Heart left ventricle (tissue), 16 donors: Measurements from ENCODE around the gene MCU. TPM values are rescaled to one million over a fixed set of nuclear protein-coding genes. Genes with fewer than 3 reads are reported as not detected.
"Not testable (repeated sequence)": the region's sequence is repeated elsewhere in the genome, so short reads cannot be mapped to it uniquely, and the experiment has no call there.

Experiments used
- ATAC-seq, 4 donors: fragments of 200-7000 bp; cut with Tn5 transposase; one replicate each; pipeline ENCODE4 v1.9.1; 2020 to 2022; ENCODE audit warnings: moderate library complexity in 4 of 4, mild to moderate bottlenecking in 3 of 4, moderate number of reproducible peaks in 1 of 4
- DNase-seq, 5 donors: peaks; one replicate each; pipeline ENCODE4 v3.0.0-alpha.2; 2020
- H3K27ac ChIP-seq, 12 donors: fragments of 200-600 bp; sonication (generic) in 4 of 12; one replicate each; pipeline versions ENCODE4 v1.5.0 to v1.8.0; 2016 to 2022; ENCODE audit warnings: mild to moderate bottlenecking in 2 of 12
- H3K27me3 ChIP-seq, 9 donors: fragments of 200-600 bp; sonication (generic) in 2 of 9; one replicate each; pipeline versions ENCODE4 v1.5.1 to v1.8.0; 2016 to 2022; ENCODE audit warnings: mild to moderate bottlenecking in 3 of 9
- H3K36me3 ChIP-seq, 9 donors: fragments of 200-600 bp; sonication (generic) in 2 of 9; one replicate each; pipeline versions ENCODE4 v1.5.0 to v1.8.0; 2018 to 2022; ENCODE audit warnings: mild to moderate bottlenecking in 2 of 9
- H3K4me1 ChIP-seq, 12 donors: fragments of 200-600 bp; sonication (generic) in 4 of 12; one replicate each; pipeline versions ENCODE4 v1.5.0 to v1.8.0; 2016 to 2022; ENCODE audit warnings: mild to moderate bottlenecking in 3 of 12
- H3K4me3 ChIP-seq, 12 donors: fragments of 200-600 bp; sonication (generic) in 4 of 12; one replicate each; pipeline versions ENCODE4 v1.5.0 to v1.8.0; 2017 to 2022; ENCODE audit warnings: mild to moderate bottlenecking in 9 of 12, moderate library complexity in 4 of 12
- H3K9me3 ChIP-seq, 12 donors: fragments of 200-600 bp; sonication (generic) in 4 of 12; one replicate each; pipeline versions ENCODE4 v1.5.0 to v1.8.0; 2016 to 2022; ENCODE audit warnings: mild to moderate bottlenecking in 1 of 12
- POLR2A ChIP-seq, 2 donors: fragments of 450-650 bp; IDR thresholded peaks; one replicate each; pipeline ENCODE4 v1.6.1; 2017; ENCODE audit warnings: antibody characterized with exemption in 2 of 2, mild to moderate bottlenecking in 2 of 2, moderate library complexity in 2 of 2
- WGBS, 4 donors: extraction: QIAGEN DNeasy Blood & Tissue Kit in 2 of 4; methylation state at CpG; one replicate each; pipeline versions ENCODE4 v1.1.5 to v1.1.7; 2013 to 2018; 5-methylcytosine and 5-hydroxymethylcytosine counted together
- intact Hi-C, 10 donors: fragments of 100-400 bp; cut with DNase I; formaldehyde crosslinking; loops; one replicate each; pipeline versions ENCODE4 v1.11.1 to v1.14.2; 2022
- polyA plus RNA-seq, 2 donors: library from polyadenylated mRNA; stranded (reverse); fragments of 200-250 nt; gene quantifications; one replicate each; pipeline ENCODE4 v1.2.3, GENCODE V29; 2013
- total RNA-seq, 9 donors: library from RNA; depleted of rRNA in 2 of 9; stranded (reverse); fragments of >200 nt in 2 of 9; fragmentation: NEBNext Ultra II Directional in 3 of 9; extraction: Animal tissue kit (Norgen Biotek cat#: 25700) in 3 of 9; gene quantifications; one replicate each; pipeline versions ENCODE4 v1.1.0 to v1.2.4, GENCODE V29; 2016 to 2023
- TF ChIP-seq, protein P1 (sequence below), 12 donors: fragments of 200-600 bp; sonication (generic) in 4 of 12; IDR thresholded peaks; one replicate each; pipeline versions ENCODE4 v1.5.0 to v1.8.0; 2018 to 2022; ENCODE audit warnings: antibody characterized with exemption in 12 of 12, mild to moderate bottlenecking in 5 of 12
- donor health status: ischemic (EF 13 %, LVEDD 7.1; RV severe dilation, severe dysfunction).
- donor health status: healthy with polysubstance abuse.
- donor health status: DM: no; HTN: yes; CAD: no.
- donor health status: DM: no; HTN: no; CAD: no.
- donor health status: ischemic (EF 25% LVEDD 6.9; RV normal size, moderate dysfunction).
- donor health status: ischemic (EF 25% LVEDD 5.7; RV mildly dilated, moderate dysfunction).
- donor health status: healthy.
- donor health status: DM: yes; HTN: yes; CAD: no.
- donor health status: ischemic (EF 35%, LVEDD 5.7; RV mildly dilated, moderate dysfunction).
- donor health status: nonischemic (EF 11% LVEDD 7.7; RV severe dilation, severe dysfunction).
- donor health status: DM: yes; HTN: yes; CAD: no.
- donor health status: PGD.
- donor health status: ischemic (EF 29% LVEDD 5.4; RV normal size, mild dysfunction).
- donor health status: nonischemic (EF 23%, LVEDD 6.1; RV moderate dilation, normal function).

Gene MCU
- total and polyA plus RNA-seq, 11 donors = 11.4 to 16.9 (median 13.6) TPM

DNA sequence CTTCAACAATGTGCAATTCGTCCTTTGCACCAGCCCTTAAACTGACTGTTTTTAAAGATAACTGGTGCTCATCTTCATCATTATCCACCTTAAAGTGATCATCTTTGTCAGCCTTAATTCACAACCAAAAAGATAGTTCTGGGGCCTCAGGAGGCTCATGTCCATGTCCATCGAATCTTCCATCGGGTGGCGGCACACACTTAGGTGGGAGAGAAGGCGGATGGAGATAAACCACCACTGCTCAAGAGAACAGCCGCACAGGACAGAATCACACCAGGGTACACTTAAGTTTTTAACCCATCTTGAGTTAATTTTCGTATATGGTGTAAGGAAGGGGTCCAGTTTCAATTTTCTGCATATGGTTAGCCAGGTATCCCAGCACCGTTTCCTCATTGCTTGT is 226.4 kb downstream of the MCU start:
- H3K9me3 ChIP-seq = peaks cover 0 to 31% (median 8%) of the 10 kb centered on the region in 12 donors
- ATAC-seq = no peak
- intact Hi-C loops = no loop called here
- H3K36me3 ChIP-seq = no peaks in the 10 kb centered on the region
- no peaks in the 10 kb centered on the region for H3K27me3 ChIP-seq
- peaks cover 0 to 3% (median 0%) of the 10 kb centered on the region in 12 donors for H3K4me1 ChIP-seq
- TF ChIP-seq, protein P1, sequence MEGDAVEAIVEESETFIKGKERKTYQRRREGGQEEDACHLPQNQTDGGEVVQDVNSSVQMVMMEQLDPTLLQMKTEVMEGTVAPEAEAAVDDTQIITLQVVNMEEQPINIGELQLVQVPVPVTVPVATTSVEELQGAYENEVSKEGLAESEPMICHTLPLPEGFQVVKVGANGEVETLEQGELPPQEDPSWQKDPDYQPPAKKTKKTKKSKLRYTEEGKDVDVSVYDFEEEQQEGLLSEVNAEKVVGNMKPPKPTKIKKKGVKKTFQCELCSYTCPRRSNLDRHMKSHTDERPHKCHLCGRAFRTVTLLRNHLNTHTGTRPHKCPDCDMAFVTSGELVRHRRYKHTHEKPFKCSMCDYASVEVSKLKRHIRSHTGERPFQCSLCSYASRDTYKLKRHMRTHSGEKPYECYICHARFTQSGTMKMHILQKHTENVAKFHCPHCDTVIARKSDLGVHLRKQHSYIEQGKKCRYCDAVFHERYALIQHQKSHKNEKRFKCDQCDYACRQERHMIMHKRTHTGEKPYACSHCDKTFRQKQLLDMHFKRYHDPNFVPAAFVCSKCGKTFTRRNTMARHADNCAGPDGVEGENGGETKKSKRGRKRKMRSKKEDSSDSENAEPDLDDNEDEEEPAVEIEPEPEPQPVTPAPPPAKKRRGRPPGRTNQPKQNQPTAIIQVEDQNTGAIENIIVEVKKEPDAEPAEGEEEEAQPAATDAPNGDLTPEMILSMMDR (IDR thresholded peaks at IDR 0.05) = no peak
- no peak for TF ChIP-seq POLR2A (IDR thresholded peaks at IDR 0.05)
- DNase-seq = no peak
- no peak overlapping the region for H3K4me3 ChIP-seq
- 93 to 95% (median 95%) methylated on average over 8 of the region's 8 CpGs for WGBS, 4 donors
- no peak overlapping the region for H3K27ac ChIP-seq

DNA sequence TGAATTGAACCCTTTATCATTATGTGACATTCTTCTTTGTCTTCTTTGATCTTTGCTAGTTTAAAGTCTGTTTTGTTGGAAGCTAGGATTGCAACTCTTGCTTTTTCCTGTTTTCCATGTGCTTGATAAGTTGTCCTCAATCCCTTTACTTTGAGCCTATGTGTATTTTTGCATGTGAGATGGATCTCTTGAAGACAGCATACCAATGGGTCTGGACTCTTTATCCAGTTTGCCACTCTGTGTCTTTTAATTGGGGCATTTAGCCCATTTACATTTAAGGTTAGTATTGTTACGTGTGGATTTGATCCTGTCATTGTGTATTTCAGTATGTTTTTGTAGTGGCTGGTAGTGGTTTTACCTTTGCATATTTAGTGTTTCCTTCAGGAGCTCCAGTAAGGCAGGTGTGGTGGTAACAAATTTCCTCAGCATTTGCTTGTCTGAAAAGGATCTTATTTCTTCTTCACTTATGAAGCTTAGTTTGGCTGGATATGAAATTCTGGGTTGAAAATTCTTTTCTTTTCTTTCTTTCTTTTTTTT is 229.3 kb downstream of the MCU start:
- intact Hi-C loops, H3K36me3 ChIP-seq, H3K27ac ChIP-seq, H3K4me3 ChIP-seq, H3K27me3 ChIP-seq, H3K4me1 ChIP-seq, DNase-seq, ATAC-seq: not testable (repeated sequence)
- peaks cover 0 to 31% (median 8%) of the 10 kb centered on the region in 12 donors for H3K9me3 ChIP-seq
- 95 to 100% (median 97%) methylated on average over 1 of the region's 1 CpG for WGBS, 4 donors

DNA sequence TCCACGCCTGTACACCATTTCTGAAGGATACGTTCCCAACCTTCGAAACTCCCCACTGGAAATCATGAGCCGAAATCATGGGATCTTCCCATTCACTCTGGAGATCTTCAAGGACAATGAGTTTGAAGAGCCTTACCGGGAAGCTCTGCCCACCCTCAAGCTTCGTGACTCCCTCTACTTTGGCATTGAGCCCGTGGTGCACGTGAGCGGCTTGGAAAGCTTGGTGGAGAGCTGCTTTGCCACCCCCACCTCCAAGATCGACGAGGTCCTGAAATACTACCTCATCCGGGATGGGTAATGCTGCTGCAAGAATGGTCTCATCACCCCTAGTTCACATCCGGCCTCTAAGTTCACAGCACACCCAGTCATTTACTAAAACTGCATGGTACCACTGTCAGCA is 232.4 kb downstream of the MCU start:
- no peak for TF ChIP-seq POLR2A (IDR thresholded peaks at IDR 0.05)
- TF ChIP-seq, protein P1 (IDR thresholded peaks at IDR 0.05) = no peak
- H3K27ac ChIP-seq = no peak overlapping the region
- H3K4me3 ChIP-seq = no peak overlapping the region
- ATAC-seq = no peak
- H3K27me3 ChIP-seq = no peaks in the 10 kb centered on the region
- DNase-seq = no peak
- H3K36me3 ChIP-seq = no peaks in the 10 kb centered on the region
- intact Hi-C loops = no loop called here
- H3K9me3 ChIP-seq = peaks cover 0 to 26% (median 8%) of the 10 kb centered on the region in 12 donors
- H3K4me1 ChIP-seq = no peaks in the 10 kb centered on the region
- WGBS, 4 donors = 95 to 97% (median 96%) methylated on average over 13 of the region's 13 CpGs

DNA sequence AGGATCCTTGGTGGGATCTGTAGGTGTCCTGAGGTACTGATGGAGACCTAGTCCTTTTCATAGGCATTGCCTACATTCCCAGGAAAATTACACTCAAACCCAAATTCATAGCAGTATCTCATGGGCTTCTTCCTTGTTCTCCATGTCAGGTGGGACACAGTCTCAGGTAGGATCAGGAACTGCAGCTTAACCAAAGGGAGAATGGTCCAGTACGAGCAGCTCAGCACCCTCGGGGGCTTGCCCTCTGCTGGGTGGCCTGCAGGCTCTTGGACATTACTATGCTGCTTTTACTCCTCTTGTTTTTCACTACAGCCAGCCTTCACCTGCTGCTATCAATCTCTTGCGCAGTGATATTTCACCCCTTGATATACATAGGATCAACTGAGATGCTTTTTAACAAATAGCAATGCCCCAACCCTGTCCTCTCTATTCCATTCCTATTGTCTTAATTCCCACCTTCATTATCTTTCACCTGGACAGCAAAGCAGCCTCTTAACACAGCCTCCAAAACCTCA is 234.1 kb downstream of the MCU start:
- no peak for DNase-seq
- Histone ChIP-seq H3K9me3 (peaks cover 0 to 14% (median 4%) of the 10 kb centered on the region in 12 donors), H3K27me3 (no peaks in the 10 kb centered on the region), H3K4me1 (no peaks in the 10 kb centered on the region), H3K36me3 (no peaks in the 10 kb centered on the region), H3K4me3 (no peak overlapping the region), H3K27ac (no peak overlapping the region)
- ATAC-seq = no peak
- intact Hi-C loops = no loop called here
- WGBS, 4 donors = 93 to 95% (median 94%) methylated on average over 3 of the region's 3 CpGs
- TF ChIP-seq POLR2A (IDR thresholded peaks at IDR 0.05) = no peak
- TF ChIP-seq, protein P1 (IDR thresholded peaks at IDR 0.05) = no peak

DNA sequence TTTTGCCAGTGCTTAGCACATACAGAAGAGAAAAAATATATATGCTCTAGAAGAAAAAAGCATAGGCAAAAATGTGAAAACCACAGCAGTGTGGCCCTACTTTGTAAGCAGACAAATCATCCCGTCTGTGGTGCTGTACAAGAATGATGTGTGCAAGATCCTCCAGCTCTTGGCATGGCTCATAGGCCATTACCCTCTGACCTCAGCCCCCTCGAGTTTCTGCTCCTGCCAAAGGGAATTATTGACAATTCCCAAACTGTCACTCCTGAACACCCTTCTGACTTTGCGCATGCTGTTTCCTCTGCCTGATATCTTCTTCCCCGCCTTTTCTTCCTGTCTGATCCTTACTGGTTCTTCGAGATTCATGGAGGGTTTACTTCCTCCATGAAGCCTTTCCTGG is 235.5 kb downstream of the MCU start:
- H3K4me3 ChIP-seq = no peak overlapping the region
- no peaks in the 10 kb centered on the region for H3K36me3 ChIP-seq
- no peak for ATAC-seq
- H3K27ac ChIP-seq = no peak overlapping the region
- TF ChIP-seq, protein P1 (IDR thresholded peaks at IDR 0.05) = no peak
- TF ChIP-seq POLR2A (IDR thresholded peaks at IDR 0.05) = no peak
- intact Hi-C loops = no loop called here
- H3K27me3 ChIP-seq = no peaks in the 10 kb centered on the region
- H3K4me1 ChIP-seq = no peaks in the 10 kb centered on the region
- 66 to 75% (median 73%) methylated on average over 5 of the region's 5 CpGs for WGBS, 4 donors
- H3K9me3 ChIP-seq = no peaks in the 10 kb centered on the region
- DNase-seq = no peak
